Trophoblast cell (in vitro differentiated cells and primary cell): ENCODE data around the gene BACE2.

Experiments used
- DNase-seq, 2 donors: peaks; one replicate each; pipeline ENCODE4 v3.0.0-alpha.2; 2016
- H2AFZ ChIP-seq: 2 replicates; pipeline ENCODE4 v1.6.1; 2013; ENCODE audit warnings: low read length, moderate library complexity, mild to moderate bottlenecking; ENCODE audit not compliant: insufficient read depth, poor library complexity
- H2AK5ac ChIP-seq: 2 replicates; pipeline ENCODE4 v1.6.1; 2013; ENCODE audit warnings: mild to moderate bottlenecking, low read length
- H2BK120ac ChIP-seq: 2 replicates; pipeline ENCODE4 v1.6.1; 2013; ENCODE audit warnings: low read length, mild to moderate bottlenecking, moderate library complexity; ENCODE audit not compliant: insufficient read depth, poor library complexity
- H2BK12ac ChIP-seq: 2 replicates; pipeline ENCODE4 v1.6.1; 2013; ENCODE audit warnings: mild to moderate bottlenecking, low read length, moderate library complexity
- H2BK5ac ChIP-seq: 2 replicates; pipeline ENCODE4 v1.6.1; 2013; ENCODE audit warnings: low read length, low read depth, moderate library complexity, mild to moderate bottlenecking; ENCODE audit not compliant: poor library complexity
- H3K14ac ChIP-seq: 2 replicates; pipeline ENCODE4 v1.6.1; 2013; ENCODE audit warnings: mild to moderate bottlenecking, low read length
- H3K18ac ChIP-seq: 2 replicates; pipeline ENCODE4 v1.6.1; 2013; ENCODE audit warnings: mild to moderate bottlenecking, low read length
- H3K23ac ChIP-seq: 2 replicates; pipeline ENCODE4 v1.6.1; 2013; ENCODE audit warnings: low read length
- H3K27ac ChIP-seq: 2 replicates; pipeline ENCODE4 v1.5.1; 2013; ENCODE audit warnings: low read depth, mild to moderate bottlenecking, inconsistent platforms, low read length, moderate library complexity
- H3K27me3 ChIP-seq: 2 replicates; pipeline ENCODE4 v1.6.1; 2013; ENCODE audit warnings: inconsistent platforms, mild to moderate bottlenecking, low read length, moderate library complexity; ENCODE audit not compliant: insufficient read depth
- H3K36me3 ChIP-seq, 2 experiments: 1 replicate in 1 of 2; 2 replicates in 1 of 2; pipeline ENCODE4 v1.6.1; 2013; ENCODE audit warnings: low read length in 2 of 2, mild to moderate bottlenecking in 2 of 2, moderate library complexity in 1 of 2; ENCODE audit not compliant: insufficient read depth in 2 of 2, control insufficient read depth in 1 of 2
- H3K4ac ChIP-seq: 2 replicates; pipeline ENCODE4 v1.6.1; 2013; ENCODE audit warnings: low read depth, mild to moderate bottlenecking, low read length, moderate library complexity
- H3K4me1 ChIP-seq, 2 experiments: 1 replicate in 1 of 2; 2 replicates in 1 of 2; pipeline ENCODE4 v1.6.1; 2013; ENCODE audit warnings: low read length in 2 of 2, mild to moderate bottlenecking in 2 of 2, moderate library complexity in 1 of 2; ENCODE audit not compliant: insufficient read depth in 2 of 2, control insufficient read depth in 1 of 2
- H3K4me2 ChIP-seq: 2 replicates; pipeline ENCODE4 v1.6.1; 2013; ENCODE audit warnings: inconsistent platforms, mild to moderate bottlenecking, low read length, moderate library complexity
- H3K4me3 ChIP-seq: 2 replicates; pipeline ENCODE4 v1.5.1; 2013; ENCODE audit warnings: mild to moderate bottlenecking, low read depth, low read length, inconsistent platforms
- H3K79me1 ChIP-seq: one replicate; pipeline ENCODE4 v1.6.1; 2013; ENCODE audit warnings: low read length
- H3K79me2 ChIP-seq: 2 replicates; pipeline ENCODE4 v1.6.1; 2013; ENCODE audit warnings: low read length, mild to moderate bottlenecking; ENCODE audit not compliant: control insufficient read depth, insufficient read depth, poor library complexity
- H3K9ac ChIP-seq: 2 replicates; pipeline ENCODE4 v1.6.1; 2013; ENCODE audit warnings: mild to moderate bottlenecking, low read length
- H3K9me3 ChIP-seq: 2 replicates; pipeline ENCODE4 v1.6.1; 2013; ENCODE audit warnings: low read depth, mild to moderate bottlenecking, control low read depth, inconsistent platforms, low read length; ENCODE audit not compliant: insufficient read depth
- H4K12ac ChIP-seq: 2 replicates; pipeline ENCODE4 v1.6.1; 2013; ENCODE audit warnings: low read depth, mild to moderate bottlenecking, low read length, moderate library complexity
- H4K8ac ChIP-seq: 2 replicates; pipeline ENCODE4 v1.6.1; 2013; ENCODE audit warnings: low read depth, mild to moderate bottlenecking, low read length, moderate library complexity
- H4K91ac ChIP-seq: one replicate; pipeline ENCODE4 v1.6.1; 2013; ENCODE audit warnings: low read depth, mild to moderate bottlenecking, low read length, moderate library complexity
- whole genome bisulfite sequencing: extraction: QIAGEN DNeasy Blood & Tissue Kit; methylation state at CpG from one replicate; pipeline ENCODE4 v1.1.7; 2013; ENCODE audit warnings: missing lambda C conversion rate; ENCODE audit not compliant: insufficient read length, insufficient coverage; ENCODE audit errors: extremely low coverage; 5-methylcytosine and 5-hydroxymethylcytosine counted together

BACE2 gene

GRCh38 chr21:41204736-41205135 lies 36.8 kb downstream of the BACE2 start:
- Histone ChIP-seq H3K18ac (no peak overlapping the region), H2AFZ (no peak overlapping the region), H3K14ac (no peak overlapping the region), H4K8ac (no peak overlapping the region), H3K4me1 (no peaks in the 10 kb centered on the region), H3K79me1 (no peaks in the 10 kb centered on the region), H3K9ac (no peak overlapping the region), H3K27me3 (no peaks in the 10 kb centered on the region), H3K4ac (no peak overlapping the region), H4K12ac (no peak overlapping the region), H2BK12ac (no peak overlapping the region), H2AK5ac (no peak overlapping the region), H3K36me3 (no peaks in the 10 kb centered on the region), H3K27ac (no peak overlapping the region), H3K79me2 (no peaks in the 10 kb centered on the region), H3K4me3 (no peak overlapping the region), H3K4me2 (no peak overlapping the region), H2BK120ac (no peak overlapping the region), H4K91ac (no peak overlapping the region), H2BK5ac (no peak overlapping the region), H3K9me3 (no peaks in the 10 kb centered on the region), H3K23ac (no peak overlapping the region)
- WGBS: no CpG with 5 or more reads among the region's 3 CpGs
- no peak for DNase-seq

GRCh38 chr21:41207401-41208375 lies 39.7 kb downstream of the BACE2 start:
- WGBS: no CpG with 5 or more reads among the region's 17 CpGs
- H2AK5ac ChIP-seq: no peak overlapping the region
- no peak overlapping the region for H2BK5ac ChIP-seq
- H3K9ac ChIP-seq: no peak overlapping the region
- H2BK120ac ChIP-seq: no peak overlapping the region
- no peak overlapping the region for H3K4me3 ChIP-seq
- no peaks in the 10 kb centered on the region for H3K9me3 ChIP-seq
- no peak for DNase-seq
- H2AFZ ChIP-seq: no peak overlapping the region
- H3K4ac ChIP-seq: no peak overlapping the region
- no peaks in the 10 kb centered on the region for H3K27me3 ChIP-seq
- no peaks in the 10 kb centered on the region for H3K79me1 ChIP-seq
- H2BK12ac ChIP-seq: no peak overlapping the region
- no peak overlapping the region for H3K18ac ChIP-seq
- H3K14ac ChIP-seq: no peak overlapping the region
- no peaks in the 10 kb centered on the region for H3K79me2 ChIP-seq
- no peak overlapping the region for H4K8ac ChIP-seq
- H4K91ac ChIP-seq: no peak overlapping the region
- H4K12ac ChIP-seq: no peak overlapping the region
- H3K4me2 ChIP-seq: no peak overlapping the region
- no peaks in the 10 kb centered on the region for H3K4me1 ChIP-seq
- H3K36me3 ChIP-seq: no peaks in the 10 kb centered on the region
- H3K23ac ChIP-seq: no peak overlapping the region
- H3K27ac ChIP-seq: no peak overlapping the region

GRCh38 chr21:41208376-41208763 lies 40.4 kb downstream of the BACE2 start:
- no peak overlapping the region for H4K12ac ChIP-seq
- no CpG with 5 or more reads among the region's 6 CpGs for WGBS
- no peak overlapping the region for H3K4me3 ChIP-seq
- no peak for DNase-seq
- no peak overlapping the region for H2BK5ac ChIP-seq
- no peak overlapping the region for H2BK120ac ChIP-seq
- no peak overlapping the region for H2BK12ac ChIP-seq
- H3K9me3 ChIP-seq: no peaks in the 10 kb centered on the region
- H3K14ac ChIP-seq: no peak overlapping the region
- H4K8ac ChIP-seq: no peak overlapping the region
- no peak overlapping the region for H3K18ac ChIP-seq
- H3K27ac ChIP-seq: no peak overlapping the region
- no peak overlapping the region for H3K23ac ChIP-seq
- H3K4me2 ChIP-seq: no peak overlapping the region
- H3K9ac ChIP-seq: no peak overlapping the region
- no peak overlapping the region for H3K4ac ChIP-seq
- no peaks in the 10 kb centered on the region for H3K27me3 ChIP-seq
- no peak overlapping the region for H2AFZ ChIP-seq
- H2AK5ac ChIP-seq: no peak overlapping the region
- H3K4me1 ChIP-seq: no peaks in the 10 kb centered on the region
- H3K36me3 ChIP-seq: no peaks in the 10 kb centered on the region
- H3K79me2 ChIP-seq: no peaks in the 10 kb centered on the region
- H4K91ac ChIP-seq: no peak overlapping the region
- H3K79me1 ChIP-seq: no peaks in the 10 kb centered on the region

GRCh38 chr21:41209016-41209619 lies 41.2 kb downstream of the BACE2 start:
- H3K9ac ChIP-seq: no peak overlapping the region
- H3K79me1 ChIP-seq: no peaks in the 10 kb centered on the region
- H4K12ac ChIP-seq: no peak overlapping the region
- no peaks in the 10 kb centered on the region for H3K36me3 ChIP-seq
- H3K4me2 ChIP-seq: no peak overlapping the region
- H2BK12ac ChIP-seq: no peak overlapping the region
- no peak overlapping the region for H2AK5ac ChIP-seq
- no peaks in the 10 kb centered on the region for H3K4me1 ChIP-seq
- no peak overlapping the region for H3K27ac ChIP-seq
- H3K27me3 ChIP-seq: no peaks in the 10 kb centered on the region
- H2BK5ac ChIP-seq: no peak overlapping the region
- H2BK120ac ChIP-seq: no peak overlapping the region
- WGBS: no CpG with 5 or more reads among the region's 17 CpGs
- no peak overlapping the region for H3K4me3 ChIP-seq
- no peak overlapping the region for H3K18ac ChIP-seq
- H3K79me2 ChIP-seq: no peaks in the 10 kb centered on the region
- H4K8ac ChIP-seq: no peak overlapping the region
- no peak overlapping the region for H2AFZ ChIP-seq
- no peak overlapping the region for H3K4ac ChIP-seq
- H4K91ac ChIP-seq: no peak overlapping the region
- DNase-seq: no peak
- H3K23ac ChIP-seq: no peak overlapping the region
- no peak overlapping the region for H3K14ac ChIP-seq
- no peaks in the 10 kb centered on the region for H3K9me3 ChIP-seq
